ENCODE data around the gene TRPM1.

Gene TRPM1

DNA sequence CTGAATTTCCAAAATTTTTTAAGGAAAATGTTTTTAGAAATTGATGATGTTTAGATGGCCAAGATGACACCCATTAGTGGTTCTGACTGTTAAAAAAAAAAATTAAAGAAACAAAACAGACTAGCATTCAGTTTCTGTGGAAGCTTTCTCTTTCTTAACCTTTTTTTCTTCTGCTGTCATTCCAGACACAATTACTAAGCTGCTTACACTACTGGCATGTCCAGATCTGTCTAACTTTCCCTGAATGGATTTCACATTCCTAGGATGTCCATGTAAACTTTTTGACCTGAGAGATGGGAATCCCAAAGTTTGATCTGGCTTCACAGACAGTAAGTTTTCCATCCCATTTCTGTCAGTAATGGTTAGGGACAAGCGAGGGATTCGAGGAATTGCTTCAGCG, 99.8 kb downstream of the TRPM1 start:
- Histone ChIP-seq H3K4me1 (ENCODE audit: low read length) (peaks cover 51% of the 10 kb centered on the region), H3K27me3 (replicated peaks; ENCODE audit: insufficient read depth, low read length) (no peaks in the 10 kb centered on the region), H3K9me2 (replicated peaks; ENCODE audit: insufficient read depth, low read length) (no peaks in the 10 kb centered on the region), H3F3A (ENCODE audit: insufficient read depth, low read length) (peaks cover 23% of the 10 kb centered on the region), H3K79me2 (ENCODE audit: low read length) (no peaks in the 10 kb centered on the region), H4K20me1 (ENCODE audit: insufficient read depth, low read length) (no peaks in the 10 kb centered on the region), H3K9me3 (replicated peaks; ENCODE audit: insufficient read depth, low read length) (no peaks in the 10 kb centered on the region), H3K9ac (ENCODE audit: low read length) (no peak overlapping the region), H3K4me3 (ENCODE audit: low read length) (no peak overlapping the region), H2AFZ (ENCODE audit: low read length) (no peak overlapping the region), H3K27ac (ENCODE audit: low read length) (no peak overlapping the region), H3K36me3 (replicated peaks; ENCODE audit: insufficient read depth, low read length) (no peaks in the 10 kb centered on the region), H3K4me2 (ENCODE audit: low read depth, low read length) (no peak overlapping the region)
- DNase-seq, result no peak
- TF ChIP-seq, protein P1, sequence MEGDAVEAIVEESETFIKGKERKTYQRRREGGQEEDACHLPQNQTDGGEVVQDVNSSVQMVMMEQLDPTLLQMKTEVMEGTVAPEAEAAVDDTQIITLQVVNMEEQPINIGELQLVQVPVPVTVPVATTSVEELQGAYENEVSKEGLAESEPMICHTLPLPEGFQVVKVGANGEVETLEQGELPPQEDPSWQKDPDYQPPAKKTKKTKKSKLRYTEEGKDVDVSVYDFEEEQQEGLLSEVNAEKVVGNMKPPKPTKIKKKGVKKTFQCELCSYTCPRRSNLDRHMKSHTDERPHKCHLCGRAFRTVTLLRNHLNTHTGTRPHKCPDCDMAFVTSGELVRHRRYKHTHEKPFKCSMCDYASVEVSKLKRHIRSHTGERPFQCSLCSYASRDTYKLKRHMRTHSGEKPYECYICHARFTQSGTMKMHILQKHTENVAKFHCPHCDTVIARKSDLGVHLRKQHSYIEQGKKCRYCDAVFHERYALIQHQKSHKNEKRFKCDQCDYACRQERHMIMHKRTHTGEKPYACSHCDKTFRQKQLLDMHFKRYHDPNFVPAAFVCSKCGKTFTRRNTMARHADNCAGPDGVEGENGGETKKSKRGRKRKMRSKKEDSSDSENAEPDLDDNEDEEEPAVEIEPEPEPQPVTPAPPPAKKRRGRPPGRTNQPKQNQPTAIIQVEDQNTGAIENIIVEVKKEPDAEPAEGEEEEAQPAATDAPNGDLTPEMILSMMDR (IDR thresholded peaks at IDR 0.05; ENCODE audit: low read length), result no peak

DNA sequence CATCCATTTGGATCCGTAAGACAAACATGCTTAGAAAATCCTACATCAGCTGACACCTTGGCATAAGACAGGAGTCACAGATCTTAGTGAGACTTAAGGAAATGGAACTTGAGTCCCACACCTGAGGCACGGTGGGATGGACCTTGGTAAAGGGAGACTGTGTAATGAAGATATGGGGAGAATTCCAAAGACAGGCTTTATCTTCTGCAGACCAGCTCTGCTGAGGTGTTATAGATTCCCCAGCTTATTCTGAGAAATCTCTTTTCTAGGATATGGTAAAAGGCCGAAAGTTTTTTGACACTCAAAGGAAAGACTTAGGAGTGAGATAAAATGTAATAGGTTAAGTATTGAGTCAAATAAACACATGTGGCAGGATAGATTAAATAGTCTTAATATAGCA, 101.8 kb downstream of the TRPM1 start:
- TF ChIP-seq EZH2 (optimal IDR thresholded peaks at IDR 0.05; ENCODE audit: low read depth, low read length) (no peak), EZH2phosphoT487 (IDR thresholded peaks at IDR 0.05; ENCODE audit: low read length) (no peak)
- TF ChIP-seq, protein P1 (IDR thresholded peaks at IDR 0.05; ENCODE audit: low read length), result no peak
- Histone ChIP-seq H2AFZ (ENCODE audit: low read length) (no peak overlapping the region), H3K4me2 (ENCODE audit: low read depth, low read length) (no peak overlapping the region), H3K27ac (ENCODE audit: low read length) (no peak overlapping the region), H3K4me1 (ENCODE audit: low read length) (peaks cover 38% of the 10 kb centered on the region), H3K9me3 (replicated peaks; ENCODE audit: insufficient read depth, low read length) (no peaks in the 10 kb centered on the region), H3K4me3 (ENCODE audit: low read length) (no peak overlapping the region), H3K36me3 (replicated peaks; ENCODE audit: insufficient read depth, low read length) (no peaks in the 10 kb centered on the region), H3K79me2 (ENCODE audit: low read length) (no peaks in the 10 kb centered on the region), H4K20me1 (ENCODE audit: insufficient read depth, low read length) (no peaks in the 10 kb centered on the region), H3K27me3 (replicated peaks; ENCODE audit: insufficient read depth, low read length) (no peaks in the 10 kb centered on the region), H3K9me2 (replicated peaks; ENCODE audit: insufficient read depth, low read length) (no peaks in the 10 kb centered on the region), H3F3A (ENCODE audit: insufficient read depth, low read length) (peaks cover 14% of the 10 kb centered on the region), H3K9ac (ENCODE audit: low read length) (no peak overlapping the region)
- DNase-seq, result no peak

DNA sequence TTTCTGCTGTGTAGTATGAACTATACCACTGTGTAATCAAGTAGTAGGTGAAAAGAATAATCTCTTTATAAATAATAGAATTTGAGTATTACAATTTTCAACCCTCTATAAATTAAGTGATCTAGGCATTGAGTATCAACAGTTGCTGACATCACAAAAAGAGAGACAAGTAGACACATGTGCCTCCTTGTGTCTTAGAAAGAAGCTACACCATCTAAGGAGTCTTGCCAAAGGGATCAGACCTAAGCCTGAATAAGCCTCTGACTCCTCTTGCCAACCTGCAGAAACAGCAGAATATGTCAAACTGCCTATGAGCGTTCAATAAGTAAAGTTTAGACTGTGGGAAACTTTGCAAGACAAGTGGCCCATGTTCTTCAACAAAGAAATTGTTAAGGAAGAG, 104.3 kb downstream of the TRPM1 start:
- no peak overlapping the region for H3K27ac ChIP-seq (ENCODE audit: low read length)
- no peaks in the 10 kb centered on the region for H3K79me2 ChIP-seq (ENCODE audit: low read length)
- H4K20me1 ChIP-seq (ENCODE audit: insufficient read depth, low read length), result no peaks in the 10 kb centered on the region
- no peak overlapping the region for H2AFZ ChIP-seq (ENCODE audit: low read length)
- no peaks in the 10 kb centered on the region for H3K9me3 ChIP-seq (replicated peaks; ENCODE audit: insufficient read depth, low read length)
- H3K27me3 ChIP-seq (replicated peaks; ENCODE audit: insufficient read depth, low read length), result no peaks in the 10 kb centered on the region
- H3K9me2 ChIP-seq (replicated peaks; ENCODE audit: insufficient read depth, low read length), result no peaks in the 10 kb centered on the region
- no peak overlapping the region for H3K4me2 ChIP-seq (ENCODE audit: low read depth, low read length)
- H3K4me1 ChIP-seq (ENCODE audit: low read length), result peaks cover 29% of the 10 kb centered on the region
- no peak for DNase-seq
- TF ChIP-seq EZH2 (optimal IDR thresholded peaks at IDR 0.05; ENCODE audit: low read depth, low read length) (no peak), EZH2phosphoT487 (IDR thresholded peaks at IDR 0.05; ENCODE audit: low read length) (no peak)
- TF ChIP-seq, protein P1 (IDR thresholded peaks at IDR 0.05; ENCODE audit: low read length), result no peak
- H3K9ac ChIP-seq (ENCODE audit: low read length), result no peak overlapping the region
- H3K36me3 ChIP-seq (replicated peaks; ENCODE audit: insufficient read depth, low read length), result no peaks in the 10 kb centered on the region
- H3K4me3 ChIP-seq (ENCODE audit: low read length), result no peak overlapping the region
- 0 out of 2 replicates have a peak, but pooled peaks cover 4% of the 10 kb centered on the region for H3F3A ChIP-seq (ENCODE audit: insufficient read depth, low read length)
